HUES6 (cell line): Measurements from ENCODE around the gene ACTN1.
"Not testable (repeated sequence)": the region's sequence is repeated elsewhere in the genome, so short reads cannot be mapped to it uniquely, and the experiment has no call there.

Experiments
- H3K27ac ChIP-seq: 2 replicates; pipeline ENCODE4 v1.7.0; 2013; ENCODE audit warnings: low read depth, mild to moderate bottlenecking, low read length, inconsistent platforms
- H3K27me3 ChIP-seq: 2 replicates; pipeline ENCODE4 v1.6.1; 2013; ENCODE audit warnings: low read length; ENCODE audit not compliant: control insufficient read depth, insufficient read depth
- H3K36me3 ChIP-seq: 2 replicates; pipeline ENCODE4 v1.6.1; 2013; ENCODE audit warnings: low read length; ENCODE audit not compliant: control insufficient read depth, insufficient read depth
- H3K4me1 ChIP-seq: 2 replicates; pipeline ENCODE4 v1.6.1; 2013; ENCODE audit warnings: low read length; ENCODE audit not compliant: control insufficient read depth, insufficient read depth
- H3K4me3 ChIP-seq: 2 replicates; pipeline ENCODE4 v1.5.1; 2013; ENCODE audit warnings: low read depth, low read length
- H3K9ac ChIP-seq: one replicate; pipeline ENCODE4 v1.6.1; 2013; ENCODE audit warnings: mild to moderate bottlenecking, low read length
- H3K9me3 ChIP-seq: 2 replicates; pipeline ENCODE4 v1.6.1; 2013; ENCODE audit warnings: low read depth, low read length; ENCODE audit not compliant: control insufficient read depth, insufficient read depth

The ACTN1 gene

GRCh38 chr14:68866991-68867533 lies 112.0 kb downstream of the ACTN1 start:
- Histone ChIP-seq H3K9ac (no peak overlapping the region), H3K9me3 (peaks cover 13% of the 10 kb centered on the region), H3K4me3 (no peak overlapping the region), H3K4me1 (no peaks in the 10 kb centered on the region), H3K36me3 (peaks cover 13% of the 10 kb centered on the region), H3K27ac (no peak overlapping the region), H3K27me3 (no peaks in the 10 kb centered on the region)

GRCh38 chr14:68865542-68865941 lies 113.6 kb downstream of the ACTN1 start:
- Histone ChIP-seq H3K27me3 (no peaks in the 10 kb centered on the region), H3K36me3 (no peaks in the 10 kb centered on the region), H3K4me1 (no peaks in the 10 kb centered on the region), H3K4me3 (no peak overlapping the region), H3K9me3 (peaks cover 13% of the 10 kb centered on the region), H3K9ac (no peak overlapping the region), H3K27ac (no peak overlapping the region)

- H3K4me3 ChIP-seq: no peak overlapping the region
- H3K9ac ChIP-seq: no peak overlapping the region
- H3K27ac ChIP-seq: no peak overlapping the region
- H3K9me3 ChIP-seq: peaks cover 13% of the 10 kb centered on the region
- H3K27me3 ChIP-seq: no peaks in the 10 kb centered on the region
- no peaks in the 10 kb centered on the region for H3K36me3 ChIP-seq
- no peaks in the 10 kb centered on the region for H3K4me1 ChIP-seq
Observed at GRCh38 chr14:68864361-68864750, 114.7 kb downstream of the ACTN1 start.

- Histone ChIP-seq H3K9ac (no peak overlapping the region), H3K4me1 (no peaks in the 10 kb centered on the region), H3K4me3 (no peak overlapping the region), H3K9me3 (peaks cover 13% of the 10 kb centered on the region), H3K36me3 (no peaks in the 10 kb centered on the region), H3K27ac (no peak overlapping the region), H3K27me3 (no peaks in the 10 kb centered on the region)
Observed at GRCh38 chr14:68863610-68864360, 115.3 kb downstream of the ACTN1 start.

- no peaks in the 10 kb centered on the region for H3K27me3 ChIP-seq
- H3K9me3 ChIP-seq: peaks cover 13% of the 10 kb centered on the region
- no peak overlapping the region for H3K9ac ChIP-seq
- no peak overlapping the region for H3K4me3 ChIP-seq
- H3K36me3 ChIP-seq: no peaks in the 10 kb centered on the region
- no peak overlapping the region for H3K27ac ChIP-seq
- no peaks in the 10 kb centered on the region for H3K4me1 ChIP-seq
Observed at GRCh38 chr14:68862954-68863594, 116.0 kb downstream of the ACTN1 start.

GRCh38 chr14:68860771-68861170 lies 118.3 kb downstream of the ACTN1 start:
- Histone ChIP-seq H3K9ac (no peak overlapping the region), H3K27me3 (no peaks in the 10 kb centered on the region), H3K9me3 (peaks cover 11% of the 10 kb centered on the region), H3K36me3 (no peaks in the 10 kb centered on the region), H3K4me3 (no peak overlapping the region), H3K4me1 (no peaks in the 10 kb centered on the region), H3K27ac (no peak overlapping the region)

GRCh38 chr14:68857516-68858070 lies 121.5 kb downstream of the ACTN1 start:
- Histone ChIP-seq H3K27me3 (no peaks in the 10 kb centered on the region), H3K9me3 (no peaks in the 10 kb centered on the region; the same call in 1 of the 2 replicates), H3K36me3 (no peaks in the 10 kb centered on the region), H3K4me1 (no peaks in the 10 kb centered on the region), H3K27ac (no peak overlapping the region), H3K9ac (no peak overlapping the region), H3K4me3 (no peak overlapping the region)

GRCh38 chr14:68856572-68856971 lies 122.5 kb downstream of the ACTN1 start:
- Histone ChIP-seq H3K27me3 (no peaks in the 10 kb centered on the region), H3K36me3 (no peaks in the 10 kb centered on the region), H3K4me1 (no peaks in the 10 kb centered on the region), H3K27ac (no peak overlapping the region), H3K9ac (no peak overlapping the region), H3K9me3 (peaks cover 2% of the 10 kb centered on the region), H3K4me3 (no peak overlapping the region)

GRCh38 chr14:68854421-68854820 lies 124.7 kb downstream of the ACTN1 start:
- Histone ChIP-seq H3K4me3 (no peak overlapping the region), H3K27me3 (no peaks in the 10 kb centered on the region), H3K36me3 (no peaks in the 10 kb centered on the region), H3K9ac (no peak overlapping the region), H3K4me1 (no peaks in the 10 kb centered on the region), H3K9me3 (peaks cover 2% of the 10 kb centered on the region), H3K27ac (no peak overlapping the region)

- Histone ChIP-seq H3K9ac (no peak overlapping the region), H3K36me3 (no peaks in the 10 kb centered on the region), H3K9me3 (peaks cover 2% of the 10 kb centered on the region), H3K4me3 (no peak overlapping the region), H3K27me3 (no peaks in the 10 kb centered on the region), H3K27ac (no peak overlapping the region), H3K4me1 (no peaks in the 10 kb centered on the region)
Observed at GRCh38 chr14:68853749-68854148, 125.4 kb downstream of the ACTN1 start.

GRCh38 chr14:68852493-68852892 lies 126.6 kb downstream of the ACTN1 start:
- H3K27ac ChIP-seq, H3K9ac ChIP-seq, H3K4me1 ChIP-seq, H3K36me3 ChIP-seq, H3K4me3 ChIP-seq, H3K9me3 ChIP-seq, H3K27me3 ChIP-seq: not testable (repeated sequence)
